ENCODE data around the gene TXNDC5.

GRCh38 chr6:7833751-7834070 is 76.9 kb downstream of the TXNDC5 start:
- TF ChIP-seq GATA2 (IDR thresholded peaks at IDR 0.05; ENCODE audit: low read depth, low read length) = no peak
- no peak for TF ChIP-seq GATA3 (IDR thresholded peaks at IDR 0.05; ENCODE audit: low read depth, low read length)
